CD4-positive, alpha-beta T cell treated with Interleukin-2 at 100 ng/mL for 4 hours (primary cell): ENCODE data around the gene MBD4.

Source experiments
- DNase-seq: peaks from one replicate; pipeline ENCODE4 v3.0.0-alpha.2; 2020; ENCODE audit warnings: low spot score

MBD4 gene

DNA sequence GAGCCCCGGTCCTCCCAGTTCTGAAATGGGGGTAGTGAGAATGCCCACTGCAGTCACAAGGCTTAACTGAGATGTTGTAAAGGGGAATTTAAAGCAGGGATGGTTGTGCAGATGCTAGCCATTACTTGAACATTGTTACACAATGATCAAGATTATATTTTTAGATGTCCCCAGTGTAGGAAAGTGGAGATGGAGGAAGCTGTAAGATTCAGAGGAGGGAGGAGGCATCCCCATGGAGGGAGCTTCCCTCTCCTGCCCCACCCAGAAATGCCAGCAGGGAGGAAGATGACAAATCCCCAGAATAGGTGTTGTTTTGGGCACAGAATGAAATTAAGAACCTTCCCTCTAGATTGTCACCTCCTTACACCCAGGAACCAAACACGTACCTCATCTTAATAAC lies 57.4 kb downstream of the MBD4 start:
- DNase-seq = no peak
